ENCODE results near the gene ABCB8. TPM values are rescaled to one million over a fixed set of nuclear protein-coding genes. Genes with fewer than 3 reads are reported as not detected.

The ABCB8 gene
- polyA plus RNA-seq, 1 of the 3 experiments (the other 2 are of a cell fraction): 36.0 TPM

- Histone ChIP-seq H3K9me3 (no peaks in the 10 kb centered on the region), H3K27me3 (ENCODE audit: insufficient read depth) (no peaks in the 10 kb centered on the region), H3K9ac (peak overlapping the region; percentile 74), H3K27ac (ENCODE audit: low read depth in 2 of 2, low read length in 1 of 2) (peak overlapping the region; percentile 69 to 90), H3K4me3 (ENCODE audit: low read depth in 2 of 2, low read length in 1 of 2) (peak overlapping the region; percentile 84 to 85), H3K79me2 (ENCODE audit: insufficient read depth) (peaks cover 46% of the 10 kb centered on the region), H3F3A (replicated peaks; ENCODE audit: insufficient read depth) (peaks cover 5% of the 10 kb centered on the region), H3K9me2 (no peaks in the 10 kb centered on the region), H3K4me2 (peak overlapping the region; percentile 89), H3K4me1 (ENCODE audit: control insufficient read depth in 1 of 2, insufficient read depth in 2 of 2, low read depth in 1 of 2, low read length in 1 of 2) (peaks cover 7 to 10% of the 10 kb centered on the region in 2 experiments; a peak in 2 of 4 replicates), H2AFZ (ENCODE audit: low read depth) (peak overlapping the region; percentile 98), H3K36me3 (replicated peaks in 1 of 2; ENCODE audit: control insufficient read depth in 1 of 2, insufficient read depth in 2 of 2, low read length in 1 of 2) (peaks cover 0 to 20% of the 10 kb centered on the region in 2 experiments), H4K20me1 (ENCODE audit: insufficient read depth) (no peaks in the 10 kb centered on the region)
- 39% methylated on average over 17 of the region's 17 CpGs for WGBS (ENCODE audit: low lambda C conversion rate)
- CTCF ChIA-PET: interaction anchor here (1.0 to 6.4 kb wide), 19 partner anchors 10 to 249 kb away, joined by 3 to 73 read pairs (median 5); partner anchors contain the start of genes AGAP3 and CDK5
- TF ChIP-seq IRF3 (IDR thresholded peaks at IDR 0.05; ENCODE audit: low read depth, low read length): no peak
- TF ChIP-seq, protein P1, sequence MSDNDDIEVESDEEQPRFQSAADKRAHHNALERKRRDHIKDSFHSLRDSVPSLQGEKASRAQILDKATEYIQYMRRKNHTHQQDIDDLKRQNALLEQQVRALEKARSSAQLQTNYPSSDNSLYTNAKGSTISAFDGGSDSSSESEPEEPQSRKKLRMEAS (IDR thresholded peaks at IDR 0.05; ENCODE audit: low read depth): peak; percentile 4; the same call in 1 of the 2 replicates
- no peak for DNase-seq
- POLR2A ChIA-PET: interaction anchor here (1.0 to 2.3 kb wide), 11 partner anchors 10 to 241 kb away, joined by 3 to 15 read pairs (median 7); partner anchors contain the start of genes CHPF2 and FASTK
Measured at GRCh38 chr7:151028948-151029501, 775 bp downstream of the ABCB8 start.

GRCh38 chr7:151031011-151031410 is 2.8 kb downstream of the ABCB8 start:
- peaks cover 4 to 40% of the 10 kb centered on the region in 2 experiments for H3K36me3 ChIP-seq (replicated peaks in 1 of 2; ENCODE audit: control insufficient read depth in 1 of 2, insufficient read depth in 2 of 2, low read length in 1 of 2)
- ChIA-PET POLR2A (no interaction called here), CTCF (interaction anchor here (1.0 to 9.5 kb wide), 5 partner anchors 12 to 81 kb away, joined by 3 to 73 read pairs (median 17); partner anchors contain the start of gene AGAP3)
- H3K4me3 ChIP-seq (ENCODE audit: low read depth in 2 of 2, low read length in 1 of 2): no peak overlapping the region
- no peak overlapping the region for H3K4me2 ChIP-seq
- H3K9me3 ChIP-seq: no peaks in the 10 kb centered on the region
- no peak for DNase-seq
- H3K27me3 ChIP-seq (ENCODE audit: insufficient read depth): no peaks in the 10 kb centered on the region
- H3K9me2 ChIP-seq: no peaks in the 10 kb centered on the region
- TF ChIP-seq TEAD4 (IDR thresholded peaks at IDR 0.05; ENCODE audit: borderline replicate concordance, insufficient read depth) (no peak), MEF2A (IDR thresholded peaks at IDR 0.05; ENCODE audit: borderline replicate concordance, low read depth) (no peak), SIN3A (IDR thresholded peaks at IDR 0.05; ENCODE audit: borderline replicate concordance, low read depth, low read length) (no peak), PBX3 (IDR thresholded peaks at IDR 0.05) (no peak), CTCF (IDR thresholded peaks at IDR 0.05) (no peak), POLR2AphosphoS5 (IDR thresholded peaks at IDR 0.05; ENCODE audit: low read depth, low read length) (no peak), TAF1 (IDR thresholded peaks at IDR 0.05; ENCODE audit: borderline replicate concordance, low read depth, low read length) (no peak), MXI1 (IDR thresholded peaks at IDR 0.05; ENCODE audit: low read depth, low read length) (no peak), GATA2 (CRISPR knock-in tag; IDR thresholded peaks at IDR 0.05) (no peak), RCOR1 (IDR thresholded peaks at IDR 0.05; ENCODE audit: low read length) (no peak)
- TF ChIP-seq, protein P2, sequence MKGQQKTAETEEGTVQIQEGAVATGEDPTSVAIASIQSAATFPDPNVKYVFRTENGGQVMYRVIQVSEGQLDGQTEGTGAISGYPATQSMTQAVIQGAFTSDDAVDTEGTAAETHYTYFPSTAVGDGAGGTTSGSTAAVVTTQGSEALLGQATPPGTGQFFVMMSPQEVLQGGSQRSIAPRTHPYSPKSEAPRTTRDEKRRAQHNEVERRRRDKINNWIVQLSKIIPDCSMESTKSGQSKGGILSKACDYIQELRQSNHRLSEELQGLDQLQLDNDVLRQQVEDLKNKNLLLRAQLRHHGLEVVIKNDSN (IDR thresholded peaks at IDR 0.05; ENCODE audit: borderline replicate concordance, low read depth): no peak
- TF ChIP-seq, protein P3, sequence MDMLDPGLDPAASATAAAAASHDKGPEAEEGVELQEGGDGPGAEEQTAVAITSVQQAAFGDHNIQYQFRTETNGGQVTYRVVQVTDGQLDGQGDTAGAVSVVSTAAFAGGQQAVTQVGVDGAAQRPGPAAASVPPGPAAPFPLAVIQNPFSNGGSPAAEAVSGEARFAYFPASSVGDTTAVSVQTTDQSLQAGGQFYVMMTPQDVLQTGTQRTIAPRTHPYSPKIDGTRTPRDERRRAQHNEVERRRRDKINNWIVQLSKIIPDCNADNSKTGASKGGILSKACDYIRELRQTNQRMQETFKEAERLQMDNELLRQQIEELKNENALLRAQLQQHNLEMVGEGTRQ (IDR thresholded peaks at IDR 0.05; ENCODE audit: borderline replicate concordance, low read depth, low read length): no peak
- H4K20me1 ChIP-seq (ENCODE audit: insufficient read depth): no peaks in the 10 kb centered on the region
- no peak overlapping the region for H3K9ac ChIP-seq
- H3K4me1 ChIP-seq (ENCODE audit: control insufficient read depth in 1 of 2, insufficient read depth in 2 of 2, low read depth in 1 of 2, low read length in 1 of 2): peaks cover 7 to 10% of the 10 kb centered on the region in 2 experiments; a peak in 2 of 4 replicates
- 95% methylated on average over 4 of the region's 4 CpGs for WGBS (ENCODE audit: low lambda C conversion rate)
- peaks cover 46% of the 10 kb centered on the region for H3K79me2 ChIP-seq (ENCODE audit: insufficient read depth)
- peaks cover 5% of the 10 kb centered on the region for H3F3A ChIP-seq (replicated peaks; ENCODE audit: insufficient read depth)
- H3K27ac ChIP-seq (ENCODE audit: low read depth in 2 of 2, low read length in 1 of 2): no peak overlapping the region
- H2AFZ ChIP-seq (ENCODE audit: low read depth): no peak overlapping the region

Data from SK-N-SH (cell line).